Uterus (tissue), 2 donors: Measurements from ENCODE around the gene NEURL1B.

Source experiments
- CTCF ChIP-seq, 4 experiments: fragments of 200-600 bp in 2 of 4; fragments of 450-650 bp in 2 of 4; sonication (generic) in 2 of 4; IDR thresholded peaks; one replicate each; pipeline ENCODE4 v1.5.1; 2016 to 2019; ENCODE audit warnings: antibody characterized with exemption in 4 of 4, mild to moderate bottlenecking in 2 of 4, moderate library complexity in 1 of 4
- POLR2A ChIP-seq, 2 donors: fragments of 450-650 bp; IDR thresholded peaks; one replicate each; pipeline ENCODE4 v1.6.1; 2016; ENCODE audit warnings: antibody characterized with exemption in 2 of 2, mild to moderate bottlenecking in 1 of 2, moderate library complexity in 1 of 2

GRCh38 chr5:172667786-172668593 is 26.9 kb downstream of the NEURL1B start:
- TF ChIP-seq CTCF (IDR thresholded peaks at IDR 0.05) (no peak), POLR2A (IDR thresholded peaks at IDR 0.05) (no peak)
